NCI-H2196 treated with DMSO at 0.1 percent for 48 hours (cell line): ENCODE data around the gene ETNK2.
A peak's percentile ranks its signal among the peaks of the same experiment; 100 is the strongest.
"Not testable (repeated sequence)": the region's sequence is repeated elsewhere in the genome, so short reads cannot be mapped to it uniquely, and the experiment has no call there.

ENCODE experiments used
- DNase-seq: peaks from one replicate; lab custom pipeline; 2025; ENCODE audit not compliant: unreplicated experiment; lab: John Stamatoyannopoulos, UW

Gene ETNK2

DNA sequence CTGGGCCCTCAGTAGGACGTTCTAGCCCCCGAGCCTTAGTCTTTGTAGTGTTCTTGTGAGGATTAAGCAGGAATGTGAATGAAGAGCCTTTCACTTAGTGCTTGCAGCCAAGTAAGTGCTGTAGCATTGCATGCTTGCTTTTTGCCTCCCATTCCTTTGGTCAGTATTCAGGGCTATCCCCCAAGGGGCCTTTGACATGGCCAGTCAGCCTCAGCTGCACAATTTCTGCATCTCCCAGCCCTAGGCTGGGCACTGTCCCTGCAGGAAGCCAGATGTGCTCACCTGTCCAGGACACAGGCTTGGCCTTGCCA, 48.5 kb downstream of the ETNK2 start:
- no peak for DNase-seq

DNA sequence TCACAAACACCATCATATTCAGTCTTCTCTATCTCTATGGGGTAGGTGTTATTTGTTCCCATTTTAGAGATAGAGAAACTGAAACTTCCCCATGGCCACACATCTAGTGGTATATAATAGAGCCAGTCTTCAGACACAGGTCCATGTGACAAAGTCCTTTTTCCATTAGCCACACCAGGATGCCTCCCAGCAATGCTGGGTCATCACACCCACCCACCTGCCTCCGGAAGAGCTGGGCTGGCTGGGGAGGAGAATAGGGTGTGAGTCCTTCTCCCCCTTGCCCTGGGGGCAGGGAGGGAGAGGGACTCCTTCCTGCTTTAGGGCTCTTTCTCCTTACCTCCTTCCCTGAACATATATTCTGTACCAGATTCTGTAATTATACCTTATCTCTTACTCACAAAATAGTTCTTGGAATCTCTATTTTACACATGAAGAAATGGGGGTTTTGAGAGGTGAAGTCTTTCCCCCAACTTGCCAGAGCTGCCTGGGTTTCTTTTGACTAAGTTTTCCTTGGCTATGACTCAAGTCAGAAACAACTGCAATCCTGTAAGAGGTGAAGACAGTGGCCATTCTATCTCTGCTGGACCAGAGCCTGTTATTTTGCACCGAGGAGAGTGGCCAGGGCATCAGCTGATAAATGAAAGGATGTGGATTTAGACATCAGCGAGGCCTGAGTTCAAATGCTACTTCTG, 49.0 kb downstream of the ETNK2 start:
- DNase-seq: no peak

DNA sequence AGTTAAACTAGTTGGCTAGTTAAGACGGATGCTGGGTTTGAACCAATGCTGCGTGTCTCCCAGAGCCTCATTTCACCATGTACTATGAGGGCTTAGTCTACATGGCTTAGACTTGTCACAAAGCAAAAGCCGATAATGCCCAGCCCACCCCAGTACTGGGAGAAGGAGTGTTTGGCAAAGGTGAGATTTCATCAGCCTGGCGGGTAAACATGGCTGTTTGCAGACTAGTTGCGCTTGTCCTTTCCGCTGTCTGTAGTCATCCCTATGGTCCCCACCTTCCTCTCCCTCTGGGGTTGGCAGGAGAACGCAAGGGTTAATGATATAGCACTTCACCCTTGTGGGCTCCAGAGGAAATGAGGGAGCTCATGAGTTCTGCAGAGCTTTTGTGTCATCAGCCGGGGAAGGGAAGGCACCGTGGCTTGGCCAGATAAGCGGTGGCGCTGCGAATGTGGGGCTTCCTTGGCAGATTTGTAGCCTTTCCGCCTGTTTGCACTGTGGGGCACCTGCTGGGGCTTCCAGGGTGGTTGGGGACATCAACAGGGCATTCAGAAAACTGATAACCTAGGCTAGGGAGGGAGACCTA, 49.7 kb downstream of the ETNK2 start:
- DNase-seq: no peak

DNA sequence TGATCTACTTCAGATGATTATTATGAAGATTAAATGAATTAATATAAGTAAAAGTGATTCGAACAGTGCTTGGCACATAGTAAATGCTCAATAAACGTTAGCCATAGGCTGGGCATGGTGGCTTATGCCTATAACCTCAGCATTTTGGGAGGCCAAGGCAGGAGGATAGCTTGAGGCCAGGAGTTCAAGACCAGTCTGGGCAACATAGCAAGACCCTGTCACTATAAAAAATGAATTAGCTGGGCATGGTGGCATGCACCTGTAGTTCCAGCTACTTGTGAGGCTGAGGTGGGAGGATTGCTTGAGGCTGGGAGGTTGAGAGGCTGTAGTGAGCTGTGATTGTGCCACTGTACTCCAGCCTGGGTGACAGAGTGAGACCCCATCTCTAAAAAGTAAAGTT, 52.1 kb downstream of the ETNK2 start:
- not testable (repeated sequence) for DNase-seq

DNA sequence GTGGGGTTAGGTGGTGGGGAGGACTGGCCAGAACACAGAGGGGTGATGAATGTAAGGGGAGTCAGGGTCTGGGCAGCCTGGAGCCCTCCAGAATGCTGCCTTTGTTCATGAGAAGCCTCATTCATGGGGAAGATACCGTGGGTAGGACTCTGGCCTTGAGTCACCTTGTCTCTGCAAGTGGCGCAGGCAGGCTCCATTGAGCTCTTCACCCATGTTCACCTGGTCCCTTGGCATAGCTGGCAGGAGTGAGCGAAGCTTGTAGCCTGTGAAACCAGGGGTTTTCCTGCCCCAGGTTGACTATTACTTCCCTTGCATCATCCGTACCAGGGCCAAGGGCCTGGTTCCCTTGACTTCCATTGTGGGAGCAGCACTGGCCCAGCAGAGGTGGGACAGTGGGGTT, 53.2 kb downstream of the ETNK2 start:
- no peak for DNase-seq

DNA sequence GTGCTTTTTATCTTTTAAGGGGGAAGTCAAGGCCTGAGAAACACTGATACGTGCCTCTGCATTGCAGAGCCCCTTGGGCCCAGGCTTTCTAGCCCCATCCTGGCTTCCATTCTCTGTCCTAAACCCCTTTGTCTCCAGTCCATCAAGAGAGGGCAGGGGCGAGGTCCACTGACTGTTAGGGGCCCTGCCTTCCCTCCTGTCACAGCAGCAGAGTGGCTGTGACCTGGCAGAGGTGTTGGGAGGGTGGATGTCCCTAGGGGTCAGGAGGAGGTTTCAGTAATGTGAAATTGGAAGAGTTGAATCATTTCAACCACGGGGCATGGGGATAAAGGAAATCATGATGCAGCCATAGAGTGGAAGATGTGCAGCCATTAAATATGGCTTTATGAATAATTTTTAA, 54.9 kb downstream of the ETNK2 start:
- DNase-seq: no peak

DNA sequence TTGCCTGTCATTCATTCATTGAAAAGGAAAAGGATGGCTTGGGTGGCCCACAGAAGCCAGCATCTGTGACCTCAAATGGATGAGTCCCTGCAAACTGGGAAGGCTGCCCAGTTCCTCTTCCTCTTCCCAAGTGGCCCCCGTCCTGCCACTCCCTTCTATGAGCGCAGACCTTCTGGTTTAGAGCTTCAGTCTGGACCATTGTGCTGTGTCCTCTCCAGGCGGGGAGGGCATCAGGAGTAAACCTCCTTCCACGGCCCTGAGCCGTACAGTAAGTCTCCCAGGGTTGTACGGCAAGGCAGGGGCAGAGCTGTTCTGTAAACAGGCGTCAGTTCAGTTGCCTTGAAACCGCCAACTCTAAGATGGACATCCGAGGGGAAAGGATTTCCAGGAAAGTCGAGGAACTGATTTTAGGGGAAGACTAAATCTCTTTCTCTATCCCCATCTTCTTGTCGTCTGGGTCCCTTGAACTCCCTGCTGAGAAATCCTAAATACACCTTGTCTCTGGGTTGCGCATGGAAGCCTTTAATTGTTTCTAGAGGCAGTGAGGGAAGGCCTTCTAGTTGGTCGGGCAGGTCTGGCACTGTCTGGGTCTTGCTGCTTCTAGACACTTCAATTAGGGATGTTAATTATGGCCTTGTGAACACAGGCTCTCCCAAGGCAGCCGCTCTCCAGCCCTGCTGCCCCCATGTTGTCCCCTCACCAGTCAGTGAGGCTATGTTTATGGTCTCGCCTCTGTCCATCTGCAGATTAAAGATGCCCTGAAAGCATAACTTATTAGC, 56.8 kb downstream of the ETNK2 start:
- no peak for DNase-seq

DNA sequence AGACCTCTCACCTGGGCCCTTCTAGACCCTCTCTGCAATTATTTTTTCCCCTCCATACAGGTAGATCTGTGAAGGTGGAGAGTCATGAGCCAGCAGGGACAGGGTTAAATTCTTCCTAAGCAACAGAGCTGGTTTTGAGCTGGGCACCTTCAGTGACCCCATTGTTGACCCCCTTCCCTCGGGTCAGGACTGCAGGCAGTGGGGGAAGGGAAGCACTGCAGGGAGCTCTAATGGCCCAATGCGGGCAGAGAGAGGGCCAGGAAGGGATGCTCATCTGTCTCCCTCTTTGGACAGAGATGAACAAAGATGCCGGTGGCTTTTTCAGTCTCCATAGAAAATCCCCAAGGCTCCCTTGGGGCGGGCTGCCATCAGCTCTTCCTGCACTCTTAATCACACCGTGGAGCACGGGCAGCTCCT, 57.5 kb downstream of the ETNK2 start:
- DNase-seq: no peak

DNA sequence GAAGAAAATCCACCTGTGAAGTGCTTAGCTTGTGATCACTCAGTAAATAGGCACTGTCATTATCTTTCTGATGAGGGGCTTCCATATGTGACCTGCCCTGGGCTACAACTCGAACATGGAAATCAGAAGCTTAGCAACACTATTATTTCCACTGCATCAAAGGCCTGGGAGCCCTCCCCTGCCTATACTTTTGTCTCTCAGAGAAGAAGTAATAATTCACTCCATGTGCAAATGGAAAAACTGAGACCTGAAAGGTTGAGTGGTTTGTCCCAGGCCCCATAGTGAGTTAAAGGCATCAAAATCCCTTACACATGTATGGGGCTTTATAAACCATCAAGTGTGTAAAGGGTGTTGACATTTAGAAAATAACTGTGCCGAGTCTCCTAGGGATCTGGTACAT, 58.1 kb downstream of the ETNK2 start:
- no peak for DNase-seq

DNA sequence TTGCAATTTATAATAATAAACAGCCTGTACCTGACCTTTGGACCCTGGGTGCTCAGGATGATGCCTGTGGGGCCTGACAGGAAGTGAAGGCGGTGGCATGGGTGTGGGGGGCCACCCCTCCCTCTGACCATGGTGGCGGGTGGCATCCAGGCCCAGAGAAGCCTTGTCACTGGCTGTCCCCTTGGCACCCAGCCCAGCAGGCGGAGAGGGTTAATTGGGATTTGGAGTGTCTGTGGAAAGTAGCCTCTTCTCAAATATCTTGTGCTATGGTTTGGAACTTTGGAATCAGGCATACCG, 58.5 kb downstream of the ETNK2 start:
- no peak for DNase-seq

DNA sequence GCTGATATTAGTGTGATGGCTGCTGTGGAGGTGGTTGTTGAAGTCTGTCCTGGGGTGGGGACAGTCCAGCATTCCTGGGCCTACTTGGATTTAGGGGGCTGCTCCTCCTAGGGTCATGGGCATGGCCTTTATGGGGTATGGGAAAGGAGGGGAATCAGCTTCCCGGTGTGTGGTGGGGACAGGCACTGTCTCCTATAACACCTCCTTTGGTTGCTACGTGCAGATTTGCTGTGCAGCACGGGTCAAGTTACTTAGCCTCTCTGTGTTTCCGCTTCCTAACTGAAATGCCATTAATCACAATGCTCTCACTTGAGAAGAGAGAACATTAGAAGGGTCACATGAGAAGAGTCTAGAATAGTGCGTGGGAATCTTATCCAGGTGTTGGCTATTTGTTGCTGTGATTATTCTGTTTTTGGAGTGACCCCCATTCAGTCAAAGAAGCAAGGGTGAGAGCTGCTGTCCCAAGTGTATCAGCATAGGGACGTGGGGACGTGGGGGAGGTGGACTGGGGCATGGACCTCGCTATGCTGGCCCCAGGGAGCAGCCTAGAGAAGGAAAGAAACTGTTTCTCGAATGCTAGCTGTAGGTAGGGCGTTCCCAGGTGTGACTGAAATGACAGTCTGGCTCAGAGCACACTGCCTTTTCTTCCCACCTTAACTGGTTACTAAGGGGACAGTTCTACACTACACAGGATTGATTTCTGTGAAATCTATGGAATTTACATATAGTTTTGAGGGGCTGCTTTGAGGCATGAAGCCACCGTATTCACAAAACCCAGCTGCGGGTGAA, 59.0 kb downstream of the ETNK2 start:
- no peak for DNase-seq

DNA sequence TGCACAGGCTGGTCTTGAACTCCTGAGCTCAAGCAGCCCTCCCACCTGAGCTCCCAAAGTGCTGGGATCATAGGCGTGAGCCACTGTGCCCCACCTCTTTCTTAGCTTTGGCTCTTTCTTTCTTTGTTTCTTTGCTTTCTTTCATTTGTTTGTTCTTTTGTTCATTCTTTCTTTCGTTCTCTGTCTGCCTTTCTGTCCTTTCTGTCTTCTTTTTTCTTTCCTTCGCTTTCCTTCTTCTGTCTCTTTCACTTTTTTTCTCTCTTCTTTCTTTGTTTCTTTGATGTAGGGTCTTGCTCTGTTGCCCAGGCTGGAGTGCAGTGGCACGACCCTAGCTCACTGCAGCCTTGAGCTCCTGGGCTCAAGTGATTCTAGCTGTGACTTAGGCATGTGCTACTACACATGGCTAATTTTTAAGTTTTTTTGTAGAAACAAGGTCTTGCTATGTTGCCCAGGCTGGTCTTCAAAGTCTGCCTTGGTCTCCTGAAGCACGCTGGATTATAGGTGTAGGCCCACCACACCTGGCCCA, 60.0 kb downstream of the ETNK2 start:
- no peak for DNase-seq

DNA sequence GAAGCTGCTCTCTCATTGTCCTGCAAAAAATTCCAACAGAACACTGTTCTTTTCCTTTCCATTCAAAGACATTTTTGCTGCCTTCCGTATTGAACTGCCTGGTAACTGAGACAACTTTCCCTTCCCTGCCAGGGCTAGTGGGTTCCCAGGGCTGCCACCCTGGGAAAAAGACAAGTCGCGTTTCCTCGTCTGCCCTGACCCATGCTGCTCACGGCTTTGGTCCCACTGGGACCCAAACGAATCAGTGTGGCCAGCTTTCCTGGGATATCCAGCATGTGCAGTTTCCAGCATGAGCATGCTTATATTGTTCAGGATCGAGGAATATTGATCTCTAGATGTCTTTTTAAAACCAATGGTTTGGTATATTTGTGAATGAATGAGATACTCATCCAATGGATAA, 60.8 kb downstream of the ETNK2 start:
- no peak for DNase-seq

DNA sequence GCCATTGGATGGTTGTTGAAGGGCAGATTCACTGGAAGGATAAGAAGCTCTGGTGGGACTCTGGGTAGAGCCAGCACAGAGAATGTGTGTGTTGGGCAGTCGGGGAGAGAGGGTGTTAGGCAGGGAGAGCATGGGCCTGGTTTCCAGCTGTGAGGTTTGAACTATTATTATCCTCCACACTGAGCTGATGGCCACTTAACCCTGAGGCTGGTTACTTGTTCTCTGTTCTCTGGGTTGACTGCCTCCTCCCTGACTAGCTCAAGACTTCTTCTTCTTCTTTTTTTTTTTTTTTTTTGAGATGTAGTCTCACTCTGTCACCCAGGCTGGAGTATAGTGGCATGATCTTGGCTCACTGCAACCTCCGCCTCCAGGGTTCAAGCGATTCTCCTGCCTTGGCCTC, 61.7 kb downstream of the ETNK2 start:
- not testable (repeated sequence) for DNase-seq

DNA sequence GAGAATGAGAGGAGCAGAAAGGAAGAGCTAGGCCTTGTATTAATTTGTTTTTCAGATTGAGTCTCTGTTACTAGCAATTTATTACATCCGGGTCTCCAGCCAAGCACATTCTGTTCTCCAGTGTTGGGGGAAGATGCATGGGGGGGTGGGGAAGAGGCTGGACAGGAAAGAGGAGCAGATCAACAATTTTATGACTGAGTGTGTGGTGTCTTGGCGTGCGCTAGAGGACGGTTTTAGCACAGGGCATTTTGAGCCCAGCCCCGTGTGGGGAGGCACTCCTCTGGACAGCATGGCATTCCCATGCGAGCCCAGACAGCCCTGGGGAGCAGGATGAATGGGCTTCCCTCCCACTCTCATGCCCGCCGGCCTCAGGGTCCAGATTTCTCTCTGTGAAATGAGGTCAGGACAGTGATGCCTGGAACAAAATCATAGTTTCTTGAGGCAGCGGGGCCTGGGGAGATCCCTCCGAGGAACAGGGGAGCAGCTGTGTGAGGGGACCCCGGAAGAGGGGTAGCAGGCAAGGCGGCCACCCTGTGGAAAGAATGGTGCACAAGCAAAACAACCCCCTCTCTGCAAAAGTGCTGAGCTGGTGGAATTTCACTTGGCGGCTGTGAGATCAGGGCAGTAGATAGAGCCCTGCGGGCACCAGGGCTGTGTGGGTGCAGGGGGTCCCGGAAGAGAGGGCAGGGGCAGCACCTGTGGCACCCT, 62.6 kb downstream of the ETNK2 start:
- no peak for DNase-seq

DNA sequence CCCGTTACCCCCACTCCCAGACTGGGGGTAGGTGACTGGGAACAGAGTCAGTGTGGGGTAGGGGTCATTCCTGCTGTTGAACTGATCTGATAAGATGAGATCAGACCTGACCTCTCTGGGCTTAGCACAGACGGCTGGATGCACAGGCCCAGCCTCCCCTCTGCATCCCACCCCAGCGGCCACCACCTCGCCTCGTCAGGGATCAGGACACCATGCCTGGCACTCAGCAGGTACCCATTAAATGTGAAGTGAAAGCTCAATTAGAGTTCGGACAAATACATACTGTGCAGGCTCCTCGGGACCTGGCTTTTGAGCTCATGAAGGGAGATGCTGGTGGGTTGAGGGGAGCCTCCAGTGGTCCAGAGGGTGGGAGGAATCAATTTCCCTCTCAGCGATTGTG, 63.2 kb downstream of the ETNK2 start:
- DNase-seq: no peak

DNA sequence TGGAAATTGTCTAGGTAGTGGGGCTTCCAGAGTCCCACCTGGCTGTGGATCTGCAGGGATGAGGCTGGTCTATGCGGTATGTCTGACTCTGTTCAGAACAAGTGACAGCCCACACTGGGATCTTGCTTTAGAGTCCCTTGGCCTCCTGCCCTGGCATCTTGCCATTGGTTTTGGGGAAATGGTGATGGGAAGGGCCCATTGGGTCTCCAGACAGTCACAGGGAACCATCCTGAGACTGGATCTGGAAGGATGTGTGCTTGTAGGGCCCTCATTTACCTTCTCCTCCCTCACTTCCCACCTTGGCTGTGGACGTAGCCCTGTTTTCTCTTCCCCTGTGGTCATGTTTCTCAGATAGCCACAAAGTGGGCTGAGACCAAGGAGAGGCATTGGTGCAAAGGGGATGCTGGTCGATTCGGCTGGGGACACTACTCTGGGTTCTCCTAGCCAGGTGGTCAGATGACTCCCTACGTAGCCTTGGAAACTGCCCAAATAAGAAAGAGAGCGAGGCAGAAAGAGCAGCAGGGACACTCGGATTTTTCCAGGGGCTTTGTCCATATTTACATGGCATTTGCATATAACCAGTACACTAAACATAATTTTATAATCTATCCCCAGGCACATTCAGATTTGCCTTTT, 63.8 kb downstream of the ETNK2 start:
- no peak for DNase-seq

DNA sequence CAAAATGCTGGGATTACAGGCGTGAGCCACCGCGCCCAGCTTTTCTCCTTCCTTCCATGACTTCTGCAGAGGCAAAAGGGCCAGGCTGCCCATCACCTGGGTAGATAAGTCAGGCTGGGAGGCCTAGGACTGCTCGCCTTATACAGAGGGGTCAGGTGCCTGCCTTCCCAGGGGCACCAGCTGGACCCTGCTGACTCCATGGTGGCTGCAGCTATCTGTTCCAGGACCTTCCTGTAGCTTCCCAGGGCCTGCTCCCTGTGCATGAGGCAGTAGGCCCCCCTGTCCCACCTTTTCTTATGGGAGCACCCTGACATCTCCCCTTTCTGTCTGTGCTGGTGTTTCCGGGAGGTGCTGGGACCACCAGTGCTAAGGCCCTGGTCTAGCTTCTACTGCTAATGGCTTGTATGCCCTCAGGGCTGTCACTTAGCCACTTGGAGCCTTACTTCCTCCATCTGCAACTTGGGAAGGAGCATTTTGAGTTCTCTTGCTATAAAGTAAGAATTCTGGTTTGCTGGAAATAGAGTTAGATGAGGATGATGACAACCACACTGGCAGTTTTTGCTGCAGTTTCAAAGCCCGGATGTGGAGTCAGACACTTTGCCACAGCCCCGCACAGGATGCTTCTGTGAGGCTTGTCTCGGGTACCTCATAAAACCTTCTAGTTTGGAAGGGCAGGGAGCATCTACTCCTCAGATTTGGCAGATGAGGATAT, 64.5 kb downstream of the ETNK2 start:
- DNase-seq: no peak

DNA sequence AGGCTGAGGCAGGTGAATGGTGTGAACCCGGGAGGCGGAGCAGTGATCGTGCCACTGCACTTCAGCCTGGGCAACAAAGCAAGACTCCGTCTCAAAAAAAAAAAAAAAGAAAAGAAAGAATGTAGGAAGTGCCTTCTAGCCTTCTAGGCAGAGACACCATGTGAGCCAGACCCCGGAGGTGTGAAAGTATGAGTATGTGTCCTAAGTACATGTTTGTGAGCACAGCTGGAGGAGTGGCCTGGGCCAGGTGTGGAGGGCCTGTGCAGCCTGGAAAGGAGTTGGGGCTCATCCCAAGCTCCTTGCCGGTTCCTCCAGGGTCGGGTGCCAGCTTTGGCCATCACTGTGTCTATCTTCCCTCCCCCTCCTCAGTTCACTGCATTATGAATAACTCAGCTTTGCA, 66.0 kb downstream of the ETNK2 start:
- no peak for DNase-seq

DNA sequence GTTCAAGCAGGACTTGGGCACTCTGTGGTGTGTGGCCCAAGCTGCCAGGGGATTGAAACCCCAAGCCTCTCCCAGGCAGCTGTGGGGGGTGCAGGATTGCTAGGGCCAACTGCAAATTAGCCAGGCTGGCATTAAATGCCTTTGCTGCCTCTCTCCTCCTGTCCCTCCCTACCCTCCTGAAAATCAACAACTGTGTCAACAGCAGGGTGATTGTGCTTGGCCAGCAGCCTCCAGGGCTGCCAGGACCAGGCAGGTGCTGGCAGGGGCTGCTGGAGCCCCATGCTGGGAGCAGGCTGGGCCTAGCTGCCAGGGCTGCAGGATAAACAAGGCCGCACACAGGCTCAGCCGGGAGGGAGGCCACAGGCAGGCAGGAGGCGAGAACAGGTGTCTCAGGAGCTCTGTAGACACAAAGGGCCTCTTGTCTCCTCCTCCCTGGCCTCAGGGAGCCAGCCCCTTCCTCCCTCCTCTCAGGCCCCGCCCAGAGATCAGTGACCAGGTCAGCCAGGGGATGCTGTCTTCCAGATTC, 67.5 kb downstream of the ETNK2 start:
- DNase-seq: peak; percentile 98
